Measurements from ENCODE around the gene TYMS.

The TYMS gene

DNA sequence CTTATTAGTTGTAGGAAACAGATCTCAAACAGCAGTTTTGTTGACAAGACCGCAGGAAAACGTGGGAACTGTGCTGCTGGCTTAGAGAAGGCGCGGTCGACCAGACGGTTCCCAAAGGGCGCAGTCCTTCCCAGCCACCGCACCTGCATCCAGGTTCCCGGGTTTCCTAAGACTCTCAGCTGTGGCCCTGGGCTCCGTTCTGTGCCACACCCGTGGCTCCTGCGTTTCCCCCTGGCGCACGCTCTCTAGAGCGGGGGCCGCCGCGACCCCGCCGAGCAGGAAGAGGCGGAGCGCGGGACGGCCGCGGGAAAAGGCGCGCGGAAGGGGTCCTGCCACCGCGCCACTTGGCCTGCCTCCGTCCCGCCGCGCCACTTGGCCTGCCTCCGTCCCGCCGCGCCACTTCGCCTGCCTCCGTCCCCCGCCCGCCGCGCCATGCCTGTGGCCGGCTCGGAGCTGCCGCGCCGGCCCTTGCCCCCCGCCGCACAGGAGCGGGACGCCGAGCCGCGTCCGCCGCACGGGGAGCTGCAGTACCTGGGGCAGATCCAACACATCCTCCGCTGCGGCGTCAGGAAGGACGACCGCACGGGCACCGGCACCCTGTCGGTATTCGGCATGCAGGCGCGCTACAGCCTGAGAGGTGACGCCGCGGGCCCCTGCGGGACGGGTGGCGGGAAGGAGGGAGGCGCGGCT is at the start of gene TYMS:
Gene TYMS (plus strand): TSS at position 343 of the 690 bp plus-strand sequence. CDS start 90 bp downstream, at position 433.
- H3K27ac ChIP-seq = peak within 1 kb of the TSS in 18 of 21 experiments; percentile 2 to 74 (median 45)

DNA sequence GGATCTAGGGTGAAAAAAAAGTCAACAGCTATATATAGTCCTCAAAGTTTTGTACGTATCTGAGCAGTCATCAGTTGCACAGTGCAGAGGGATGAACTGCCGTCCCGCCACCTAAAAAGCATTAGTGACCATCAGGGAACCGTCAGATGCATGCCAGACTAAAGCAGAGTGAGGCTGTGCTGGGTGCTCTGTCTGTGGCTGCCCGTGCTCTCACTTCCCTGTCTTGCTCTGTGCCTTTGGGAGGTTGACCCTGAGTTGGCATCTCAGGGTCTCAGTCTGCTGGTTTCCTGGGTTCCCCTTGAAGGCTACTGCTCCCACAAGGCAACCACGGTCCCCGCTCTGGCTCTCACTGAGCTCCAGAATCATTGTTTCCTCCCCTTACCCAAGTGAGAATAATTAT is 49.5 kb upstream of the TYMS start:
- no peak overlapping the region for H3K27ac ChIP-seq
- H3K4me3 ChIP-seq = no peak overlapping the region

More for the DNA sequence above, at the start of gene TYMS:
- peak within 1 kb of the TSS; percentile 60 to 86 (median 74) for H3K4me3 ChIP-seq

DNA sequence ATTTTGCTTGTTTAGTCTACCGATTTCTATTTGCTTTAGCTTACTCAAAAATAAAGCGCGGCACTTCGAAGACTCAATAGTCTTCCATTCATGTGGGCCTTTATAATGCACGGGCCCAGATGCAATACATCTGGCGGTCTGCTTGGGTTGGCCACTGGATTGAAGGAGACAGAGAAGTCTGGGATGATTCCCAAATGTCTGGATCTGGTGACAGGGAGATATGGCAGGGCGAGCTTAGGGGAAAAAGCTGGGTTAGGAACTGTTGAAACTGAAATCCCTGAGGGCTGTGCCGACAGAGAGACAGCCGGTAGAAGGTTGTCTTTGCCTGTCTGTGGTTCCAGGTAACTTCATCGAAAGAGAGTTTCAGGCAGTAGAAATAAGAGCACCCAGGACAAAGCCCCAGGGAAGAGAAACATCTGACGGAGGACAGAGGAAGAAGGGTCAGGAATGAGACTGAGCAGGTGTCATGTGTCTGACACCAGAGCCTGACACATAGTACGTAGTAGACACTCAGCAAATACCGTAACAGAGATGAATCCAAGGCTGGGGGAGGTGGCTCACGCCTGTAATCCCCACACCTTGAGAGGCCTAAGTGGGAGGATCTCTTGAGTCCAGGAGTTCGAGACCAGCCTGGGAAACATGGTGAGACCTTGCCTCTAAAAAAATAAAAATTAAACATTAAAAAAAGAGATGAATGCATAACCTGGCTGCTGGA is 47.1 kb upstream of the TYMS start:
- Histone ChIP-seq H3K4me3 (no peak overlapping the region), H3K27ac (no peak overlapping the region)

DNA sequence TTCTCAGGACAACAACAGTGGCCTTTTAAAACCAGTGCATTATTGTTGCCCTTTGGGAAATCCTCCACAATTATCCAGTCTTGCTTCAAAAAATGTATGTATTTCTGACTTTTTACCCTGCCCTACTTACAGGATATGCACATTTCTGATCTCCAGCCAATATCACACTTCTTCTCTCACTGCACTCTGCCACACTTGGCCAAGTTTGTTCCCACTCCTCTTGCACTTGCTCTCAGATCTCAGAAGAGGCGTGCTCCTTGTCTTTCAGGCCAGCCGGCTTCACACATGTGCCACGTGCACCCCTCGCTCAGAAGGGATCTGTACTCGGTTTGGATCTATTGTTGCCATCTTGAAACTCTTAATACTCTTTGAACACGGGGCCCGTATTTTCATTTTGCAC is 45.3 kb upstream of the TYMS start:
- Histone ChIP-seq H3K4me3 (no peak overlapping the region), H3K27ac (no peak overlapping the region)

DNA sequence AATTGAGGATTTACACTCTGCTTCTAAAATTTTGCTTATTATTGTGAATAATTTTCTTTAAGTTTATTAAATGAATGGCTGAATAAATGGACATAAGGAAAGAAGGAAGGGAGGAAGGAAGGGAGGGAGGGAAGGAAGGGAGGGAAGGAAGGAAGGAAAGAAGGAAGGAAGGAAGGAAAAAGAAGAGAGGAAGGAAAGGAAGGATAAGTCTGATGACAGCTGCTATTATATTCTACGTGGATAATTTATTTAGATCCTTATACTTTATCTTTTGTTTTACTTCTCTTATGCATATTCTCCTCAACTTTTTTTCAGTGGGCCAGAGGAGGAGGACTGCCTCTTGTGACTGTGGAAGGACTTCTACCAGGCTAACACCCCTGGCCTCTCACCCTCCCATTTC is 43.3 kb upstream of the TYMS start:
- Histone ChIP-seq H3K27ac (no peak overlapping the region), H3K4me3 (no peak overlapping the region)

DNA sequence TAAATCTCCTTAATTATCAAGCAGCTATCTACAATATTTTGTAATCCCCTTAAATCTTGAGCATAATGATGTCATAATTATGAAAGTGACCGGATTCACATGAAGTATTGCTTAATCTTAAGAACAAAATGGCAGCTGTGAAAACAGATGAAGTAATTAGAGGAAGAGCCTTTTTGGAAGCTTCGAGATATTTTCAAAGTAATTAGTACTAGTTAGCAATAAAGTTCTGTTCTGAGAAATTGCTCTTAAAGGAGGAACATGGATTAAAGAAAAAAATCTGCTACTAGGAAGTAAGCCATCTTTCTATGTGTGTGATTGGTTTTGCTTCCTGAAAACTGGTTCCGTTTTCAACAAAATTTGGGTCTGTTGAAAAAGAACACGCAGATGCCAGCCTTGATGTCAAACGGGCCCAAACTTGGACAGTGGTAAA is 42.3 kb upstream of the TYMS start:
- no peak overlapping the region for H3K4me3 ChIP-seq
- H3K27ac ChIP-seq = no peak overlapping the region

DNA sequence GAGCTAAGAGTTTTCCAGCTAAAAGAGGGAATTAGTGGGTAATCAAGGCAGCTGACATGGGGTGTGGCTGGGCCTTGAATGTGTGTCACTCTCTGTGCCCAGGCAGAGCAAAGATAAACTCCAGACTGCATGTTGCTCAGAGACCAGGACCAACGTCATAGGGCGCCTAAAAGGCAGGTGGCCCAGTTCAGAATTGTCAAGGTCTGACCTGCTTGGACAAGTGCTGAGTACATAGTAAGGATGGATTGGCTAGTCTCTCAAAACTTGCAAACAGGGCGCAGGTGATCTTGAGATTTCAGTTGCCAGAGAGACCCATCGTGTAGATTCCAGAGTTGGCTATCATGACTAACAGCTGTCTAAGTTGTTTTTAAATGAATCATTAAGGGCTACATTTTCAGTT is 41.7 kb upstream of the TYMS start:
- H3K4me3 ChIP-seq = no peak overlapping the region
- peak overlapping the region in 1 of 21 experiments; percentile 39 for H3K27ac ChIP-seq

DNA sequence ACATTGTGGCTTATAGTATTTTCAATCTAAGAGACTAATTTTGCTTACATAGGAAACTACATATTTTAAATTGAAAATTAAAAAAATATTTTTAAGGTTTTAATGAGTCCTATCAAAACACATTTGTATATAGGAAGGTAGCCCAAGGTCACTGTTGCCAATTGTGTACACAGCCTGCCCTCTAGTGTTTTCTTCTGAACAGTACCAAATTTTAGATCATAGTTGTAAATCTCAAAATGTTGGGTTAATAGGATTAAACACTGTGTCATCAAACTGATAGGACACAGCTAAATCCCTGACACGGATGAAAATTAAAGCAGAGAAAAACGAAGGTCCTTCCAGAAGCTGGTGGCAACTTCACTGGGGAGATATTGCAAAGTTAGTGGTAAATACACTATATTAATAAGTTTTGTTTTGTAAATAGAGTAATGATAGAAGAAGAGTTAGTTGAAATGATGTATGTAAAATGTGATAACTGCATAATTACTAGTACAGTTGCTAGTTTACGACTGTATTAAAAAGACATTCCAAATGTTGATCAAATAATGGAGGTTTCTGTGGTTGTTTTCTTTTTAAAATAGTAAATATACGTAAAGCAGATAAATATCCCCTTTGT is 41.0 kb upstream of the TYMS start:
- H3K4me3 ChIP-seq = no peak overlapping the region

DNA sequence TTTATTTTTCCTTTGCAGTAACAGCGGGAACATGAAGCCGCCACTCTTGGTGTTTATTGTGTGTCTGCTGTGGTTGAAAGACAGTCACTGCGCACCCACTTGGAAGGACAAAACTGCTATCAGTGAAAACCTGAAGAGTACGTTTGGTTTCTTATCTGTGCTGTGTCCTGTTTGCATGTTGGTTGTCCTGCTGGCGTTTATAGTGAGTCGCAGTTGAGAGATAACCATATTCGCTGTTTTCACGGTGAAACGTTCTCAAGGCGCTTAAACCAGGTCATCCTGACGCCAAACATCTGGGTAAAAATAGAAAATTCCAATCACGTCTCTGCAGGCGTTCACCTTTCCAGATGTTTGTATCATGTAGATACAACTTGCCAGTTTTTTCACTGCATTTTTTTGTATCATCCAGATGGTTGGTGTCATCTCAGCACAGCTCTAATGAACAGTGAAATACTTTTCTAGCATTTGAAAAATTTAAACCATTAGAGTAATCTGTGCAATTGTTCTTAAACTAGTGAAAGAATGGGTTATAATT is 39.4 kb upstream of the TYMS start:
- Histone ChIP-seq H3K4me3 (no peak overlapping the region), H3K27ac (no peak overlapping the region)

More for the DNA sequence above, 41.0 kb upstream of the TYMS start:
- H3K27ac ChIP-seq = no peak overlapping the region

DNA sequence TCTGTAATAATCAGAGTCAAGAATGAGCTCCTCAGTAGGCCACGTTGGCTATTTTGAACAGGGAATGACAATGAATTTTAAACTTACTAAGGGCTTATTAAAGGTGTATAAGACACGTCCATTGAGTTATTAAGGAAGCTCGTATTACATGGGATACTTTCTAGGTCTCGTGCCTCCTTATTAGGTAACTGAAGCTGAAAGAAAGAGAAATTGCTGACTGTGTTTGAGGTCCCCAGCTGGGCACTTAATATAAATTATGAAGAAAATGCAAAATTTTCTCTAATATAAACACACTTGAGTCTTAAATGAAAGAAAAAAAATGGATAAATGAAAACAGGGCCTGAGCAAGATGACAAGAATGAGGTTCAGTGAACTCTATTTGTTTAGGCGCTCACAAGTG is 38.8 kb upstream of the TYMS start:
- H3K4me3 ChIP-seq = no peak overlapping the region
- no peak overlapping the region for H3K27ac ChIP-seq

DNA sequence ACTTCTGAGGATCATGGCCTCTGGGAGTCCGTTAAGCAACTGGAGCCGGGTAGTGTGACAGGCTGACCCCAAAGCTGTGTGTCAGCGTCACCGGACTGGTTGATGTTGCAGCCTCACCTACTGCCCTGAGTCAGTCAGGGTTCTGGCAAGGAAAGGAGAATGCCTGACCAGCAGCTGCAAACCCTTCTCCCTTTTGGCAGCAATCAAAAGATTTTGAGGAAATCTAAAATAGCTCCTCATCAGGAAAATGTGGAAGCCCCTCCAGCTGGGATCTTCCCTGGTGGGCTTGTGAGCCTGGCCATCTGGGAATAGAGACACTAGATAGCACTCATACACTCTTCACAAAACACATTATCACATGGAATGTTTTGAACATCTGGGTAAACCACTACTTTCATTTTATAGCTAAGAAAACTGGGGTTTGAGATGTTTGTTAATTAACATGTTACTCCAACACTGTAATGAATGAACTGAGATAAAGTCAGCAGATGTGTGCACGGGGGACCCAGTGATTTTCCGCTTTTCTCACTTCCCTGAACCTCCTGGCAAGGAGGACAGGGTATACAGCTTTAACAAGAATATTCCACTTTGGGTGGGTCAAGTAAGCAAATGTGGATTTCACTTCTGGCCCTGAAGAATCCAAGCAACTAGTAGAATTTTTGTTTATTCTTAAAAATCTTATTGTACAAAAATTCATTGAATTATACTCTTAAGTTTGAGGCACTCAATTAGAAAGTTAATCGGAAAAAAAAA is 36.0 kb upstream of the TYMS start:
- H3K27ac ChIP-seq = no peak overlapping the region
- H3K4me3 ChIP-seq = no peak overlapping the region

DNA sequence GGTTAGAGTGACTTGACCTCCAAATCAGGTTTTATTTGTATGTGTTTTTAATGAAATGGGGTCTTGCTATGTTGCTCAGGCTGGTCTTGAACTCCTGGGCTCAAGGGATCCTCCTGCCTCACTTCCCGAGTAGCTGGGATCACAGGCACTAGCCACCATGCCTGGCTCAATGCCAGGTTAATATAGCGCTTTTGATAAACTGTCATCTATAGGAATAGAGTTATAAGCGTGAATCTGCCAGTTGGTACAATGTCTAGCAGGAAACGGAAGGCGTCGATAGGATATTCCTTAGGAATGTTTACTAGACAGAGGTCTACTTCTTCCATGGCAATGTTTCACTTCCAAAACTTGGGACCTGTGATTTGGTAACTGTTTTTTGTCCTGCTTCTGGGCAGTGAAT is 35.2 kb upstream of the TYMS start:
- Histone ChIP-seq H3K27ac (no peak overlapping the region), H3K4me3 (no peak overlapping the region)

DNA sequence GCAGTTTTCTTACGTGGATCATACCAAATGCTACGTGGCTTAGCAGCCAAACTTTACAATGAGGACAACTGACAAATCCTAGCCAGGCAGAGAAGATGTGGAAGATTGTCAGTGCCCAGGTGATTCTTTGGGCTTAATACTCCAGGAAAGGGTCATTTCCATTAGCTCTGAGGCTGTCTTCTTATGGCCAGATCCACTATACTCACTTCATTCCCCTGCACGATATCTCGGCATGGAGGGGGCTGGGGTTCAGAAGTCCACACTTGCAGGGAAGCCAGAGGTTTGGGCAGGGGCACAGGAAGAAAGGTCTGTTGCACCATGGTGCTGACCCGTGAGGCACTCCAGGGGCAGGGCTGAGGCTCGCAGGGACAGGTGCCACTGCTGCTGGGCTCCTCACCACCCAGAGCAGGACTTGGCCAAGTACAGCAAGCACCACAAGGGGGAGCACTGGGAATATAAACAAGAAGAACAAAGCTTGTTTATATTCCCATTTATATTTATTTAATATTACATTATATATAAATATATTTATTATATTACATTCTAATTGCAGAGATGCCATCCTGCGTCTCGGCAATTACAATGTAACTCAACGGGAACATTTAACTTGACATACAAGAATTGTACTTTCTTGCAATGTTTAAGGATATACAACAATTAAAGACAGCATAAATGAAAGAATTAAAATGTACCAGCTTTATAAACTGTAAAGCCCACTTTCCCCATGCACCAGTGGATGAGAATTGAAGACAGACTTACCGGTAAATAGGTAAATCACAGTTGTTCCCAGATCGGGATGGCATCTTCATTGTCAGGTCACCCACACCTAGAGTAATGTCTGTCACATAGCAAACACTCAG is 33.5 kb upstream of the TYMS start:
- no peak overlapping the region for H3K4me3 ChIP-seq
- H3K27ac ChIP-seq = no peak overlapping the region

DNA sequence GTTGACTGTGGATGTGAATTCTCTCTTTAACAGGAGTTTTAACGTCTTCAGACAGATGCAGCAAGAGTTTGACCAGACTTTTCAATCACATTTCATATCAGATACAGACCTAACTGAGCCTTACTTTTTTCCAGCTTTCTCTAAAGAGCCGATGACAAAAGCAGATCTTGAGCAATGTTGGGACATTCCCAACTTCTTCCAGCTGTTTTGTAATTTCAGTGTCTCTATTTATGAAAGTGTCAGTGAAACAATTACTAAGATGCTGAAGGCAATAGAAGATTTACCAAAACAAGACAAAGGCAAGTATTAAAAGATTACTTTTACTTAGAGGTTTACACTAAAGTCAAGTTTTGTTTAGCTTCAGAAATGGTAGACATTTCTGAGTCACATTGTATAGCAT is 30.2 kb upstream of the TYMS start:
- H3K27ac ChIP-seq = no peak overlapping the region
- no peak overlapping the region for H3K4me3 ChIP-seq

DNA sequence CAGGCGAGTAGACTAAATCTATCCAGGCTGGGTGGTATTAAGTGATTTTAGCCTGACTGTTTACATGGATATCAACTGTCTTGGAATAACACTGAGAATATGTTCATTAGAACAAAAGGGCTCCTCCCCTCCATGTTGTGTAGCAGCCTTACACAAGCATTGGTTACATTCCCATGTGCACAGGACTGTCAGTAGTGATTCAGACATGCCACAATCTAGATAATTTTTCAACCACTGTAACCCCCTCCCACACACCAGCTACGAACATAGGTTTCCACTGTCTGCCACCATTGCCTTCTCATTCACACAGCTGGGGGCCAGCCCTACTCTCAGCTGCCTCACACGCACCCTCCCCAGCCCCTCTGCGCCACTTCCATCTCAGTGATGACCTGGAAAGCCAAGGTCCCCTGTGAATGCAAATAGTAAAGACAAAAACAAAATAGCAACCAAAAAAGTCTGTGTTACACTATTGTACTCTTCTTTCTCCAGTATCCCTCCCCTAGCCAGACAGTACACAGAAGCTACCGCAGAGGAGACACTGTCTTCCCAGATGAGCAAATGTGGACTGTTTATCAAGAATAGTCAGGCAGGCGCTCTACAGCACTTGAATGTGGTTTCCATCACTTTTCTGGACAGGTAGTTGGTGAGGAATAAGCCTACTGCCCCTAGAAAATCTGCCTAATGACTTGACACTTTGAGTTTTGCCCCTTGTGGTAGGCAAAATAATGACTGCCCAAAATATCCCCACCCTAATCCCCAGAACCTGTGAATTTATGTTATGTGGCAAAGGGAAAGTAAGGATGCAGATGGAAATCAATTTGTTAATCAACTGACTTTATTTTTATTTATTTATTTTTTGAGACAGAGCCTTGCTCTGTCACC is 27.9 kb upstream of the TYMS start:
- Histone ChIP-seq H3K27ac (no peak overlapping the region), H3K4me3 (no peak overlapping the region)

DNA sequence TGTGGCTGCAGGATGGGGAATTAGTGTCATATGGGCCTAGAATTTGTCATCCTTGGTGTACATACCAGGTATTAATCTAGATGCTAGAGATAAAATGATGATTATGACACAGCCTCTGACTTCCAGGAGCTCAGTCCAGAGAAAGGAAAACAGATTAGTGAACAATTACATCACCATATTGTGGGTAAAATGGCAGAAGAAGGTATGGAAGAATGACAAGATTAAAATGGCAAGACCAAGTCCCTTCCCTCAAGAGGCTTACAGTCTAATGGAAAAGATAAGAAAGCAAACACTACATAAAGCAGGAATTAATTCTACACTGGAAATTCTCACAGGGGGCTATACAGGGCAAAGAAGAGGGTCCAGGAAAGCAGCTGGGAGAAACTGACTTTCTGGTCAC is 25.9 kb upstream of the TYMS start:
- H3K27ac ChIP-seq = no peak overlapping the region
- no peak overlapping the region for H3K4me3 ChIP-seq

DNA sequence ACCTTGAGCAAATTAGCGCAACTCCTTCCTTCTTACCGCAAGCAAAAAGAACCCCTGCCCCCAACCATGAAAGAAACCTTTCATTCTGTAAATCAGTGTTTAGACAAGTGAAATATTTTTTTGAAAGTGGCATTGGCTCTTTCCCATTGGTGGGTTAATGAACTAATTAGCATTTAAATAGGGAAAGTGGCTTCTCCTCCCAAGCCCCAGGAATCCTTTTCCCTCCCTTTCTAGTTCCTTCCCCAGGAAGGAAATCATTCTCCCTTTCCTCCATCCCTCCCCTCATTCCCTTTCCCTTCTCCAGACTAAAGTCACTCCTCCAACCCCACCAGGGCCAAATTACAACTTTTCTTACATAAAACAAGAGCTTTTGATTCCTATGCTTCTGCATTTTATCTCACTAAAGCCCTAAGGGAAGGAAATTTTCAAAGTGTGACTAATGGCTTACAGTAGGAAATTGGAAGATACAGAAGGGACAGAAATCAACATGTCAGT is 22.9 kb upstream of the TYMS start:
- Histone ChIP-seq H3K27ac (no peak overlapping the region), H3K4me3 (no peak overlapping the region)

DNA sequence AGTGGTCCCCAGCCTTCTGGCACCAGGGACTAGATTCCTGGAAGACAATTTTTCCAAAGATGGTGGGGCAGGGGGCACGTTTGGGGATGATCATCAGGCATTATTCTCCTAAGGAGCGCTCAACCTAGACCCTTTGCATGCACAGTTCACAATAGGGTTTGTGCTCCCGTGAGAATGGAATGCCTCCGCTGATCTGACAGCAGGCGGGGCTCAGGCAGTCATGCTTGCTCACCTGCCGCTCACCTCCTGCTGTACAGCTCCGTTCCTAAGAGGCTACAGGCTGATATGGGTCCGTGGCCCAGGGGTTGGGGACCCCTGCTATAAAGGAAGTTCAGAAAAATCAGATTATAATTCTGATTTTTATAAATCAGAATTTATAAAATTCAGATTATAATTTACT is 22.3 kb upstream of the TYMS start:
- Histone ChIP-seq H3K4me3 (no peak overlapping the region), H3K27ac (no peak overlapping the region)

All from skin epidermis (tissue), 12 donors.